Neural progenitor cell (in vitro differentiated cells): ENCODE data around the gene VPS13D. TPM values are rescaled to one million over a fixed set of nuclear protein-coding genes. Genes with fewer than 3 reads are reported as not detected.

Source experiments
- DNase-seq: peaks from one replicate; pipeline ENCODE4 v3.0.0-alpha.2; 2016; ENCODE audit warnings: low spot score
- H2AFZ ChIP-seq: fragments of 200-600 bp; sonication (generic); replicated peaks from 2 replicates; pipeline ENCODE4 v1.6.1; 2016; ENCODE audit warnings: antibody characterized with exemption
- H3F3A ChIP-seq: fragments of 200-600 bp; sonication (generic); 2 replicates; pipeline ENCODE4 v1.6.1; 2016; ENCODE audit warnings: antibody characterized with exemption, low read depth
- H3K27ac ChIP-seq: fragments of 200-600 bp; sonication (generic); 2 replicates; pipeline ENCODE4 v1.5.1; 2016; ENCODE audit warnings: mild to moderate bottlenecking
- H3K27me3 ChIP-seq: fragments of 200-600 bp; sonication (generic); 2 replicates; pipeline ENCODE4 v1.6.1; 2016; ENCODE audit warnings: mild to moderate bottlenecking, moderate library complexity
- H3K36me3 ChIP-seq: fragments of 200-600 bp; sonication (generic); 2 replicates; pipeline ENCODE4 v1.5.1; 2016
- H3K4me1 ChIP-seq: fragments of 200-600 bp; sonication (generic); 2 replicates; pipeline ENCODE4 v1.6.1; 2016; ENCODE audit warnings: mixed run types
- H3K4me2 ChIP-seq: fragments of 200-600 bp; sonication (generic); 2 replicates; pipeline ENCODE4 v1.6.1; 2016
- H3K4me3 ChIP-seq: fragments of 200-600 bp; sonication (generic); 2 replicates; pipeline ENCODE4 v1.5.1; 2016
- H3K79me2 ChIP-seq: fragments of 200-600 bp; sonication (generic); 2 replicates; pipeline ENCODE4 v1.6.1; 2016; ENCODE audit warnings: low read depth
- H3K9ac ChIP-seq: fragments of 200-600 bp; sonication (generic); 2 replicates; pipeline ENCODE4 v1.6.1; 2016
- H3K9me3 ChIP-seq: fragments of 200-600 bp; sonication (generic); 2 replicates; pipeline ENCODE4 v1.5.1; 2016; ENCODE audit warnings: low read depth
- H4K20me1 ChIP-seq: fragments of 200-600 bp; sonication (generic); 2 replicates; pipeline ENCODE4 v1.6.1; 2016; ENCODE audit warnings: low read depth
- H3K27ac Mint-ChIP-seq: 3 replicates; pipeline ENCODE4 v1.8.0; 2021; ENCODE audit warnings: mixed read lengths
- H3K27me3 Mint-ChIP-seq: 2 replicates; pipeline ENCODE4 v1.8.0; 2022; ENCODE audit warnings: low read depth, mild to moderate bottlenecking, inconsistent platforms, moderate library complexity, mixed read lengths; ENCODE audit not compliant: insufficient read depth
- H3K36me3 Mint-ChIP-seq: 3 replicates; pipeline ENCODE4 v1.8.0; 2021; ENCODE audit warnings: mixed read lengths
- H3K4me1 Mint-ChIP-seq: 3 replicates; pipeline ENCODE4 v1.8.0; 2021; ENCODE audit warnings: mixed read lengths
- H3K4me3 Mint-ChIP-seq: 3 replicates; pipeline ENCODE4 v1.8.0; 2021; ENCODE audit warnings: mild to moderate bottlenecking, moderate library complexity, mixed read lengths
- H3K9me3 Mint-ChIP-seq: 3 replicates; pipeline ENCODE4 v1.8.0; 2020; ENCODE audit warnings: mixed read lengths
- CTCF ChIP-seq: fragments of 200-600 bp; sonication (generic); IDR thresholded peaks from 2 replicates; pipeline ENCODE4 v1.5.1; 2017; ENCODE audit warnings: antibody characterized with exemption, mild to moderate bottlenecking
- EZH2 ChIP-seq: fragments of 200-600 bp; sonication (generic); IDR thresholded peaks from 2 replicates; pipeline ENCODE4 v1.6.1; 2017; ENCODE audit warnings: antibody characterized with exemption, mild to moderate bottlenecking, moderate library complexity
- EZH2phosphoT487 ChIP-seq: fragments of 200-600 bp; sonication (generic); IDR thresholded peaks from 2 replicates; pipeline ENCODE4 v1.6.1; 2017; ENCODE audit warnings: antibody characterized with exemption
- total RNA-seq: library from RNA; depleted of rRNA; stranded (reverse); fragments of >200 nt; gene quantifications from 2 replicates; pipeline ENCODE4 v1.2.3, GENCODE V29; 2015; ENCODE audit warnings: low replicate concordance

VPS13D gene
- total RNA-seq, 1 donor from 2014 or later = 16.4 TPM

GRCh38 chr1:12506281-12507280, 276.8 kb downstream of the VPS13D start:
- Mint-ChIP-seq H3K36me3 (peaks cover 2% of the 10 kb centered on the region), H3K9me3 (no peaks in the 10 kb centered on the region), H3K4me3 (no peak overlapping the region), H3K27me3 (peaks cover 2% of the 10 kb centered on the region), H3K27ac (peak overlapping the region; percentile 74), H3K4me1 (peaks cover 37% of the 10 kb centered on the region)
- Histone ChIP-seq H3K4me3 (no peak overlapping the region), H2AFZ (no peak overlapping the region), H3K9ac (no peak overlapping the region), H3K27me3 (no peaks in the 10 kb centered on the region), H3K4me2 (peak overlapping the region; percentile 38), H3K27ac (no peak overlapping the region), H3K36me3 (no peaks in the 10 kb centered on the region), H3F3A (peaks cover 30% of the 10 kb centered on the region), H3K4me1 (peaks cover 38% of the 10 kb centered on the region), H4K20me1 (no peaks in the 10 kb centered on the region), H3K79me2 (no peaks in the 10 kb centered on the region), H3K9me3 (no peaks in the 10 kb centered on the region)
- no peak for DNase-seq
- TF ChIP-seq EZH2 = no peak

GRCh38 chr1:12507631-12508030, 277.8 kb downstream of the VPS13D start:
- no peak overlapping the region for H2AFZ ChIP-seq
- Mint-ChIP-seq H3K9me3 (no peaks in the 10 kb centered on the region), H3K4me1 (peaks cover 43% of the 10 kb centered on the region), H3K4me3 (no peak overlapping the region), H3K36me3 (peaks cover 2% of the 10 kb centered on the region), H3K27me3 (no peaks in the 10 kb centered on the region), H3K27ac (no peak overlapping the region)
- H3K4me1 ChIP-seq = peaks cover 38% of the 10 kb centered on the region
- H3K27me3 ChIP-seq = no peaks in the 10 kb centered on the region
- H3K27ac ChIP-seq = no peak overlapping the region
- peaks cover 36% of the 10 kb centered on the region for H3F3A ChIP-seq
- H3K36me3 ChIP-seq = no peaks in the 10 kb centered on the region
- H3K4me2 ChIP-seq = no peak overlapping the region
- TF ChIP-seq EZH2phosphoT487 (no peak), CTCF (no peak), EZH2 (no peak)
- no peaks in the 10 kb centered on the region for H3K79me2 ChIP-seq
- no peaks in the 10 kb centered on the region for H4K20me1 ChIP-seq
- no peak overlapping the region for H3K9ac ChIP-seq
- no peak for DNase-seq
- H3K4me3 ChIP-seq = no peak overlapping the region
- no peaks in the 10 kb centered on the region for H3K9me3 ChIP-seq

- Histone ChIP-seq H3K9me3 (no peaks in the 10 kb centered on the region), H3K36me3 (no peaks in the 10 kb centered on the region), H3K27me3 (no peaks in the 10 kb centered on the region), H3K79me2 (no peaks in the 10 kb centered on the region), H2AFZ (no peak overlapping the region), H3K9ac (no peak overlapping the region), H4K20me1 (no peaks in the 10 kb centered on the region), H3K27ac (no peak overlapping the region), H3K4me1 (peaks cover 38% of the 10 kb centered on the region), H3K4me2 (no peak overlapping the region), H3F3A (peaks cover 36% of the 10 kb centered on the region), H3K4me3 (no peak overlapping the region)
- Mint-ChIP-seq H3K27me3 (no peaks in the 10 kb centered on the region), H3K27ac (no peak overlapping the region), H3K4me3 (no peak overlapping the region), H3K36me3 (peaks cover 3% of the 10 kb centered on the region), H3K9me3 (no peaks in the 10 kb centered on the region), H3K4me1 (peaks cover 43% of the 10 kb centered on the region)
- no peak for TF ChIP-seq CTCF
- no peak for TF ChIP-seq EZH2
- TF ChIP-seq EZH2phosphoT487 = no peak
- DNase-seq = no peak
Observed at GRCh38 chr1:12508849-12509248, 279.0 kb downstream of the VPS13D start.

DNA sequence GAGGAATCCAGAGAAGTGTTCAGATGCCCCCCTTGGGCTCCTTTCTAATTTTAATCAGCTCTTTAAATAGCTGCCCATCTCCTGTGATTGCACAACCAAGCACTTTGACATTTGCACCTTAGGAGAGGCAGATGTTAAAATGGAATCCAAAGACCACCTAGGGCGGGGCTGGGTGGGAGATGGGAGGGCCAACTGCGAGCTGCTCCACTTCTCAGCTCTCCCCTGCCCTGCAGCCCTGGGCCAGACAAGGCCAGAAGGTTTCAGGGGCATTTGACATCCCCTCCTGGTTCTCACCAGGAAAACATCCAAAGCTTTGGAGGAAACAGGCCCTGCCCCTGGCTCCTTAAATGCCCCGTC, 281.3 kb downstream of the VPS13D start:
- no peak for TF ChIP-seq EZH2phosphoT487
- no peak for TF ChIP-seq EZH2
- TF ChIP-seq CTCF = no peak
- peaks cover 3% of the 10 kb centered on the region for H3K36me3 Mint-ChIP-seq
- peaks cover 32% of the 10 kb centered on the region for H3K4me1 Mint-ChIP-seq
- no peak overlapping the region for H3K4me3 Mint-ChIP-seq
- peaks cover 36% of the 10 kb centered on the region for H3F3A ChIP-seq
- H3K9me3 Mint-ChIP-seq = no peaks in the 10 kb centered on the region
- no peaks in the 10 kb centered on the region for H3K27me3 Mint-ChIP-seq
- no peaks in the 10 kb centered on the region for H4K20me1 ChIP-seq
- H3K27me3 ChIP-seq = no peaks in the 10 kb centered on the region
- H3K36me3 ChIP-seq = no peaks in the 10 kb centered on the region
- H3K9ac ChIP-seq = no peak overlapping the region
- H3K27ac Mint-ChIP-seq = peak overlapping the region; percentile 92
- peak overlapping the region; percentile 39 for H3K27ac ChIP-seq
- H3K4me1 ChIP-seq = peaks cover 31% of the 10 kb centered on the region
- H3K4me2 ChIP-seq = no peak overlapping the region
- H3K4me3 ChIP-seq = no peak overlapping the region
- no peaks in the 10 kb centered on the region for H3K9me3 ChIP-seq
- no peak for DNase-seq
- no peak overlapping the region for H2AFZ ChIP-seq
- H3K79me2 ChIP-seq = no peaks in the 10 kb centered on the region
